Left lobe of liver (tissue), 2 donors: Measurements from ENCODE around the gene CDC42SE2. TPM values are rescaled to one million over a fixed set of nuclear protein-coding genes. Genes with fewer than 3 reads are reported as not detected.
"Not testable (repeated sequence)": the region's sequence is repeated elsewhere in the genome, so short reads cannot be mapped to it uniquely, and the experiment has no call there.

Source experiments
- ATAC-seq: fragments of 200-7000 bp; cut with Tn5 transposase; one replicate; pipeline ENCODE4 v1.9.1; 2020; ENCODE audit warnings: mild to moderate bottlenecking, moderate library complexity
- DNase-seq: peaks from one replicate; pipeline ENCODE4 v3.0.0-alpha.2; 2020; ENCODE audit warnings: low spot score
- total RNA-seq: library from RNA; stranded (reverse); gene quantifications from one replicate; pipeline ENCODE4 v1.2.1, GENCODE V29; 2021
- donor health status: DM: no; HTN: no; CAD: no; lungs with moderate emphysema.
- donor health status: DM: no; HTN: yes; CAD: no.

Gene CDC42SE2
- total RNA-seq, 1 donor from 2014 or later = 9.9 TPM

DNA sequence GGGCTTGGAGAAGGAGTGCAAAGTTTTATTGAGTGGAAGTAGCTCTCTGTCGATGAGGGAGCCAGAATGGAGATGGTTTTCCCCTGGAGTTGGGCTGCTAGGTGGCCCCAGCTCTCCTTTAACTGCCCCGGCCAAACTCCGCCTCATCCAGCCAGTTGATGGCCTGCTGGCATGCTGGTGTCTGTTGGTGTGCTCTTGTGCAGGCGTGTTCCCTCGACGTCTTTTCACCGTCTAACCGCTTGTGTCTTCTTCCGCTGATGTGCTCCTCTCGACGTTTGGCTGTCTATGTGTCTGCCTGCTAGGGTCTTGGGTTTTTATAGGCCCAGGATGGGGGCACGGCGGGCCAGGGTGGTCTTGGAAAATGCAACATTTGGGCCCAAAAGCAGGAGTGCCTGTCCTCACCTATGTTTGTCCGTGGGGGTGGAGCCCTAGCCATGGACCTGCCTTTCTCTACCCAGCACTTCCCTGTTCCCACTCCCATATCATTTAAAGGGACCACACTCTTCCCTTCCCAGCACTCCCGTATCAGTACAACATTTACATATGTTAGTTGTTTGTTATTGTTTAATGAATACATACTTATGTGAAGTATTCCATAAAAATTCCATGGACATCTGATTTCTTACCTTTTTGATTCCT is 97.9 kb downstream of the CDC42SE2 start:
- DNase-seq = no peak
- no peak for ATAC-seq

DNA sequence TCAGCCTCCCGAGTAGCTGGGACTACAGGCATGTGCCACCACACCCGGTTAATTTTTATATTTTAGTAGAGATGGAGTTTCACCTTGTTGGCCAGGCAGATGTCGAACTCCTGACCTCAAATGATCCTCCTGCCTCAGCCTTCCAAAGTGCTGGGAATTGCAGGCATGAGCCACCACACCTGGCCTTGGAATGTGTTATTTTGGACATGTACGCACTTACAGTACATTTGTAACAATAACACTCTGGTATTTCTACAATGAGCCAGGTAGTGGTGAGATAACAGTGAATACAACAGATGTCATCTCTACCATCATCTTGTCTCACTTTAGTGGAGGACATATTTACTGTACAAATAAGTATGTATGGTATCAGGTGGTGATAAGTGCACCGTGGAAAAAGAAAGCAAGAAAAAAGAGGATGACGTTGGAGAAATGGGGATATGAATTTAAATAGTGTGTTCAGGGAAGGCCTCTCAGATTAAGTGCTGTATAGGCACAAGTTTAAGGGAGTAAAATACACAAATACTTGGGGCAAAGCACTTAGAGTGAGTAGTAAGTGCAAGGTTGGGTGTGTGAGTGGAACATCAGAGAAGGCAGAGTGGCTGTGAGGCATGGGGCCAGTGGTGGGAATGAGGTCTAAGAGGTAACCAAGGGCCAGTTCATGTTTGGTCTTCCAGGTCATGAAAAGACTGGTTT is 100.1 kb downstream of the CDC42SE2 start:
- no peak for DNase-seq

DNA sequence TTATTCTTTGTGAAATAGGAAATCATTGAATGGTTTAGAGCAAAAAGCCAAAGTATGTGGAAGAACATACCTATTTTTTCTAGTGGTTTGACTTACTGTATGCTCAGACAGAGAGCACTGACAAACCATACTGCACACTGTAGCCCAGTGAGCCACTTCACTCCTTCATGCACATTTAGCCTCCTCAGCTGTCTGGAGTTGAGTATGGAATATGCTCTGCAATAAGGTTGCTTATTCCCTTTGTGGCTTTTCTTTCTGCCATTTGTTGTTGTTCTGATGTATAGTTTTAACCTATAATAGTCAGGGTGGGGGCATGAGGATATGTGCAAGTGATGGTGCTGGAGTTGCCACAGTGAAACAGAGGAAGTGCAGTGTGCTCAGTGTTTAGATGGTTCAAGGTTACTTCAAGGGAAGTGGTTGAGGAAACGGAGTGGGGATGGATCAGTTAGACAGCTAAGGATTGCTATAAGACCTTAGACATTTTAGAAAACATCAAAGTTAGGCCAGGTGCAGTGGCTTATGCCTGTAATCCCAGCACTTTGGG is 100.7 kb downstream of the CDC42SE2 start:
- ATAC-seq (peak; percentile 23), DNase-seq (no peak)

More for the DNA sequence above, 100.1 kb downstream of the CDC42SE2 start:
- ATAC-seq = no peak

DNA sequence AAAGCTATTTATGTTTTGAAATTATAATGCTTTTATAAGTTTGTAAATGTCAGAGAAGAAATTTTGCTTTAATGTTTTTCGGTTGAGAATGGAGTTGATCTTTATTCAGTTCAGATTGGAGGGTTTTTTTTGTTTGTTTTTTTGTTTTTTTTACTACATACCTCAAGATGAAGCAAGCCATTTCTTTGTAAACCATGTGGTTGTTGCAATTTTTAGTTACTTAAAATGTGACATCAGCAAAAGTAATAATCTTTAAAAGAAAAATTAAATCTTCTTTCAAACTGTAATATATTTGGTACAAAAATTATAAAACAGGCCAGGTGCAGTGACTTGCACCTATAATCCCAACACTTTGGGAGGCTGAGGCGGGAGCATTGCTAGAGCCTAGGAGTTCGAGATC is 102.6 kb downstream of the CDC42SE2 start:
- DNase-seq (no peak), ATAC-seq (no peak)

DNA sequence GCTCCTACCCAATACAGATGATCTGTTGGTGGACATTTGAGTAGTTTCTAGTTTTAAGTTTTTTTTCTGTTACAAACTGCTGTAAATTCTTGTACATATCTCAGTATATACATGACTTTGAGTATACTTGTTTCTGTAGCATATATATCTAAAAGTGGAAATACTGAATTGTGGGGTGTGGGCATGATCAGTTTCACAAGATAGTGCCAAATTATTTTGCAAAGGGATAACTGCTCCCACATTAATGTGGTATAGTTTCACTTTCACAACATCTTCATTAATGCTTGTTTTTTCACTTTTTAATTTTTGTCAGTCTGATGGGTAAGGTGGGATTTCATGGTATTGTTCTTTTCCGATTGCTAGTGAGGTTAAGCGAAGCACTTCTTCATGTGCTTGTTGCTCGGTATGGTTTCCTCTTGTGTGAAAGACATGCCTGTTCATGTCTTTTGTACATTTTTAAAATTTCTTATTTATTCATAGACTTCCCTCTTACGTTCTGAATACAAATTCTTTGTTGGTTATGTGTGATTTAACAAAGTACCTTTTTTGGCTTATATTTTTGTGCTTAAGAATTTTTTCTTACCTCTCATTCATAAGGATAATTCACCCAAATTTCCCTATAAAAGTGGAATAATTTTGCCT is 103.5 kb downstream of the CDC42SE2 start:
- ATAC-seq (no peak), DNase-seq (no peak)

DNA sequence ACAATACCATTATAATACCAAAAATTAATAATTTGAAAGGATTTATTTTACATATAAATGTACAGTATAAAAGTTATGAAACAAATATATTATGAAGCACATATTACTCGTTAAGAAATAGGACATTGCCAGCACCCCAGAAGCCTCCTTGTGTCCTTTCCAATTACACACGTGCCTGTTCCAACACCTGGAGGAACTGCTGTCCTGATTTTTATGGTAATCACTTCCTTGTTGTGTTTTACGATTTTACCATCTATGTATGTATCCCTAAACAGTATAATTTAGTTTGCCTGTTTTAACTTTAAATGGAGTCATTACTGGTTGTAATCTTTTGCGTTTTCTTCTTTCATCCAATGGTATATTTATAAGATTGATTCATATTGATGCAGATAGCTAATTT is 105.0 kb downstream of the CDC42SE2 start:
- DNase-seq (no peak), ATAC-seq (no peak)

DNA sequence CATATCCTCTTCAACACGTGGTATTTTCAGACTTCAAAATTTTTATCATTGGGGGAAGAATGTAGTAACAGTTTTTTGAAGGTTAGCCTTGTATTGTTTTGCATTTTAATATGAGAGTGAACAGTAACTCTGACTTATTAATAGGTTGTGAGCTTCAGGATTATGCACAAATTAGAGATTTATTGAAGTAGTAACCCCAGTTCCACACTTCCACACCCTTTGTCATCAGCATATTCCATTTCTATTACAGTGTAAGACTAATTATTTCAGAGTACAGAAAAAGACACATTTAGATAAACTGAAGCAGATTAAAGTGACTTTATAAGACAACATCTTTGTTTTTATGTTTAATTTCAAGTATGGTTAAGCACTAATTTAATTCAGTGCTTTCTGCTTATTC is 105.7 kb downstream of the CDC42SE2 start:
- no peak for ATAC-seq
- no peak for DNase-seq

DNA sequence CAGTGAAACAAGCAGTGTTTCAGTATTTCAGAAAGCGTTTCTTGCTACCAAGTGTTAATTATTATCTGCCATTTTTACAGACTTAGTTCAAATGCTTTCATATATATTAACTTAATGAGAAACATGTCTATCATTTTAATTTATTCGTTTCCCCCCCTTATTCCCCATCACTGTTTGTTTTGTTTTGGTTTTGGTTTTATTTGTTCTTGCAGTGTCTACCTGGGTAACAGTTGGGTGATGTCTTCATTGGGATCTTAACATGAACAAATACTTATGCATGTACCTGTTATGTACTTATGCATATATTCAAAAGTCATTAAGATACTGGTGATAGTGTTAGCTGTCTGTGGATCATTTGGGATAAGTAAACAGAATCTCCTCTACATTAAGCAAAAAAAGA is 108.0 kb downstream of the CDC42SE2 start:
- DNase-seq = no peak
- no peak for ATAC-seq

DNA sequence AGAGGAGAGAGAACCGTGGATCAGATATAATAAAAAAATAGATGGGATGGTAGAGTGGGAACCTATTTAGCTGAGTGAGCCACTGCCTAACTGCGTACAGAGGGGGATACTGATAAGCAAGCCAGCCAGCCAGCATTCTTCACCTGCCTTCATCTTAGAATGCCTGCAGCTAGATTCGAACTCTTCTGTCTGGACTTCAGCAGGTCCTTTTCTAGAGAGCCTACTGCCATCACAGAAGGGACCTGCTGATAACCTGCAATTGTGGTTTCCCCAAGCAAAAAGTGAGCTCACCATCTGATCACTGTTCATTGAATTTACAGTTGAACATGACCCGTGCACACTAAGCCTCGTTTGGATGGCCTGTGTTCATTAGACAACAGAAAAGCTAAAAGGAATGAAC is 109.4 kb downstream of the CDC42SE2 start:
- DNase-seq (no peak), ATAC-seq (no peak)

DNA sequence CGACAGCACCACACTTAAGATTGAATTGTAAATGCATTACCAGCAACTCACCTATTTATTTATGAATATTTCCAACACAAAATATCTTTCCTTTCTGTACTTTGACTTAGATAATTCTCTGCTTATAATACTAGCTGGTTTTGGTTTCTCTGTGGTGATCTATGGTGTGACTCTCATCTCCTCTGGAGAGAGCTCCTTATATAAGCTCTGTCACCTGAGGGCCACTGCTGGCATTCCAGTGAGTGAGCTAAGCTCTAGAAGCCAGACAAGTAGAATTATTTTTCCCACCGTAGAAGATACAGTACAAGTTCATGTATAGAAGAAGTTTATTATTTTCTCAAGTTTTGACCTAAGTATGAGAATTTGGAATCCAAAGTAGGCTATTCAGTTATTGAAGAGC is 111.5 kb downstream of the CDC42SE2 start:
- DNase-seq = no peak

DNA sequence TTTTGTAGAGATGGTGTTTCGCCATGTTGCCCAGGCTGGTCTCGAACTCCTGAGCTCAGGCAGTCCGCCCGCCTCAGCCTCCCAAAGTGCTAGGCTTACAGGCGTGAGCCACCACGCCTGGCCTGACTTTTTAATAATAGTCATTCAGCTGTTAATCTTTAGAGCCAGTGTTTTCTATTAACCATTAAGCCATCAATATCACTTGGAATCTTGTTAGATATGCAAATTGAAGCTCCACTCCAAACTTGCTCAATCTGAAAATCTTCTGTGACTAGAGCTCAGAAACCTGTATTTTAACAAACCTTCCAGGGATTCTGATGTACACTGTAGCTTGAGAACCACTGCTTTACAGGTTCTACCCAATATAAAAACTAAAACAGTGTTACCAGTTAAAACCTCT is 113.5 kb downstream of the CDC42SE2 start:
- DNase-seq = no peak
- ATAC-seq = no peak

More for the DNA sequence above, 111.5 kb downstream of the CDC42SE2 start:
- peak; percentile 44 for ATAC-seq

DNA sequence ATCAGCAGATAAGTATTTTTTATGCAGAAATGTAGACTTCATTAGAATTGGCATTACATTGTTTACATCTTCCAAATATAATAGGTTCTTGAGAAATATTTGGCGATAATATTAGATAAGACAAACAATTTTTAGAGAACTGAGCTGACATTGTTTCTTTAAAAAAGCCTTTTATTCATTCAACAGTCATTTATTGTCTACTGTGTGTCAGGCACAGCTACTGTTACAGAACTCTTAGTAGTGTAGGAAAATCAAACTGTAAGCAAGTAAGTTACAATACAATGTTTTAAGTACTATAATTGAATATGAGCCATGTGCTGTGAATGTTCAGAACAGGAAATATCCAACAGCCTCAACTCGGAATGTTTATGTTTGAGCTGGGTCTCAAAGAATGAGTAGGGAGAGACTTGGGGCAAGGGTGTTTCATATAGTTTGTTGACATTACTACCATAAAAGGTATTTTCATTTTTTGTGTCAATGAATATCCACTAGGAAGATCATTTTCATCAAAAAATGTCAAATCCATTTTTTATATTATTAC is 114.0 kb downstream of the CDC42SE2 start:
- ATAC-seq = no peak

DNA sequence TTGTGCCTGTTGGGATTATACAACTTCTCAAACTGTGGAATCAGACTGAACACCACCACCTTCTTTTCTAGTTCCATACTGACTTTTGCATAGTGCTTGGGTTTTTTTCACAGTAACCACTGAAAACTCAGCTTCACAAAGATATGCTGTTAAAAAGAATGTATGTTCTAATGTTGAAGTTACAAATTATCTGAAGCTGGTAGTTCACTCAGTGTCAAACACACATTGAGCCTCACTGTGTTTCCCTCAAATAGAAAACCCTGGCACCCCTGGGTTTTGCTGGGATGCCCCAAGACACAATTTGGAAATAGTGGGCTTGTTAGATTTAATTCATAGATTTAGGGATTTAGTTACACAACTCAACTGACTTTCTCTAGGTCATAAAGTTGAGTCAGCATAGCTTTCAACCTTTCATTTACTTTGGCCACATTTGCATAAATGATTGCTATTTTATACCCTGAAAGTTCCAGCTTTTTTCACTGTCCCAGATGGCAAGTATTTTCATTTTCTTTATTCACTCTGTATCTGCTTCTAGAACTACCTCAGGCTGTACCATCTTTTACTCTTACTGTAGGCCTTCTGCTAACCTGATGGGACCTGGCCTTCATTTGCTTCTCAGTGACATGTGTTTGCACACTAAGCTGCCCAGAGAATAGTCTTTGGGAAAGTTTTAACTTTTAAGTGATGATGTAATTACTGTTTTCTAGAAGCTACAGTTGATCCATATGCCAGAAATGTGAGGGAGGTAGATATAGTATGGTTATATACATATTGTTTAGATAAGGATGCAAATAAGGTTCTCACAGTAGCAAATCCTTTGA is 115.1 kb downstream of the CDC42SE2 start:
- no peak for DNase-seq
- no peak for ATAC-seq

More for the DNA sequence above, 114.0 kb downstream of the CDC42SE2 start:
- no peak for DNase-seq

DNA sequence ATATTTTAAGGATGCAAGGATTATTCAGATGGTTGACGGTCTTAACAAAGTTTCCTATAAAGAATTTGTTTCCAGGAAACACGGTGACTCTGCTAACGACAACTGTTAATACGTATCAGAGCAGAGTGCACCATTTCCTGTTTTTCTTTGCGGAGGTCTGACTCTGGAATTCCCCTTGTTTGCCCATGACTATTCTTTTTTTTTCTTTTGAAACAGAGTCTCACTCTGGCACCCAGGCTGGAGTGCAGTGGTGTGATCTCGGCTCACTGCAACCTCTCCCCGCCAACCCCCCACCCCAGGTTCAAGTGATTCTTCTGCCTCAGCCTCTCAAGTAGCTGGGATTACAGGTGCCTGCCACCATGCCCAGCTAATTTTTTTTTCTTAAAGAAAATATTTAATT is 115.9 kb downstream of the CDC42SE2 start:
- ATAC-seq = peak; percentile 39
- no peak for DNase-seq

DNA sequence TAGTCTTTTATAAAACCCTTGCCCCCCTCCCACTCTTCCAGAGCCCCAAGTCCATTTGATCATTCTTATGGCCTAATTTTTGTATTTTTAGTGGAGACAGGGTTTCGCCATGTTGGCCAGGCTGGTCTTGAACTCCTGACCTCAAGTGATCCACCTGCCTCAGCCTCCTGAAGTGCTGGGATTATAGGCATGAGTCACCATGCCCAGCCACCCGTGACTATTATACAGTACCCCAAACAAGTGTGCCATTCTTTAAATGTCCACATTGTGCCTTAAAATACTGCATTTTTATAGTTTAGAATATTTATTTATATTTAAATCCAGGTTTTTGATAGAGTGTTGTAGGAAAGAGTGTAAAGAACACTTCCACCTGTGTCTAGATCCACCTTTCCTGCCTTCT is 116.4 kb downstream of the CDC42SE2 start:
- not testable (repeated sequence) for ATAC-seq, DNase-seq

DNA sequence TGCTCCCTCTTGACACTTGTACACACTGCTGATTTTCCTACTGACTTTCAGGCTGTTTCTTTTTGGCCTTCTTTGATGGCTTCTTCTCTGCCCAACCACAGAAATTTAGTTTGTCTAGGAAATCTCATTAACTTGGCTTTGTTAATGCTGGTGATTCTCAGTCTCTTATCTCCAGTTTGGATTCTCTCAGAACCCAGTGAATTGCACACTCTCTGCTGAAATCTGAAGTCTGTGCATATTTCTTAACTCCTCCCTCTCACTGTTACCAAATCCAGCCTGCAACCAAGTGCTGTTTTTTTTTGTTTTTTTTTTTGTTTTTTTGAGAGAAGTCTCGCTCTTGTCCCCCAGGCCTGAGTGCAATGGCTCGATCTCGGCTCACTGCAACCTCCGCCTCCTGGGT is 117.2 kb downstream of the CDC42SE2 start:
- ATAC-seq (peak; percentile 21), DNase-seq (no peak)

DNA sequence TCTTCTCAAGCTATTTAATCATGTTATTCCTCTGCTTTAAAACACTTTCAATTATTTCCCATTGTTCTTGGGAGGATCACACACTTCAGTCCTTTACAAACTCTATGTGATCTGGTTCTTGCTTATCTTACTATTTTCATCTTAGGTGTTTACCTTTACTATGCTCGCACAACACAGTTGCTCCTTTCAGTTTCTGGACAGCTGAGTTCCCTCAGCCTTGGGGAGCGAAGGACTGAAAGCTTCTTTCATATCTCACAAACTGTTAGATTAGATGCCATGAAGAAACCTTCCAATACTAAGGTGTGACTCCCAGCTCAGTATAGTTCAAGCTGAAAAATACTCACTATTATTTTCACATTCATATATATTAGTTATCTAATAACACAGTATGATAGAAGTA is 117.9 kb downstream of the CDC42SE2 start:
- ATAC-seq = no peak
- no peak for DNase-seq

DNA sequence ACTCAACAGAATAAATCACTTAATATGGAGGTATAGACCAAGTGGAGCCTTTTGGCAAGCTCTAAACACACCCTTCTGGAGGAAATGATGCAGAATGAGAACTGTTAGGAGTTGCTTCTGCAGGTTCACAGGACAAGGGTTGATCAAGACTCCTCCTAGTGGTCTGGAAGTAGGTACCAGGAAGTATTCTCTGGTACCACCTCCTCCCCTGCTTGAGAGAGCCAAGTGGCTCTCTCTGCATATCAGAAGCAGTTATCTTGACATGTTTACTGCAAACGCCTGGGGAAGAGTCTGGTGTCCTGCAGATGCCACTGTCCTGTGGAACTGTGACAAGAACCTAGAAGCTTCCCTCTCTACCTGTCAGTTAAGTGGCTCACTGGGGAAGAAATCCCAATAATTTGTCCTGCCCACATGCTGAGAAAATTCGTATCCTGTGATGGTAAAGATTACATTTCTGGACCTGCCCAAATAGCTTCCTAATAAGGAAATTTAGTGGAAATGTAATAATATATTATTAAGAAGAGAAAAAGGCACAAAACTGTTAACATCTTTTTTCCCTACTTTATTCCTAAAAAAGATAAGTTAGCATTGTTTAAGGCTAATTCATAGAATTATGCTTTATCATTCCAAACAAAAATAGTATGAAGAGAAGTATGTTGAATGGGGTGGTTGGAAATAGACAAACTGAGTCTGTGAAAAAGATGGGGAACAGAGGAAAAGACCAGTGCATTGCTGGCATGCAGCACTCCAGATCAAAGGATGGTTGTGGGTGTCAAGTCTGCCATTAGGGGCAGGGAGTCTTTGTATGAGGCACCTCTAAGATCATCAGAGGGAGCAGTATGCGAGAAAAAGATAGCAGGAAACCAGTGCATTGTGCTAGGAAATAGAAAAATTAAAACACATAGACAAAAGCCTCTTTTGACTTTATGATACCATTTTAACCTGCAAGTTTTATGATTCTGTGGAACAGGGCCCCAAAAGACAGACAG is 118.8 kb downstream of the CDC42SE2 start:
- ATAC-seq (peak; percentile 65), DNase-seq (no peak)

DNA sequence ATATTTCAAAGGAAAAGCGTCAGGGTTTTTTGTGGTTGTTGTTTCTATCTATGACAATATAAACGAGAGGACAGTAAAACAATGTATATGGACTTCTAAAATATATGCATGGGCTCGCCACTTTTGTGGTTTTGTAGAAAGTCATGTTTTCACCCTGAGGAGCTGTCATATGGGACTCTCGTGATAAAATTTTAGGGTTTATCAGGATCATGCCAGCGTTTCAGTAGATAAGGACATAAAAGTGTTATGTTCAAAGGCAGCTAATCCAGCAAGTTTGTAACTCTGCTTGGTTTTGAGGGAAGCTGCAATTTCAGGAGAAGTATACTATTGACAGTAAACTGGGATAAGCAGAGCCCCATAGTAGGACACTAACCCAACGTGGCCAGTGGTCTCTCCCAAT is 120.3 kb downstream of the CDC42SE2 start:
- no peak for ATAC-seq
- DNase-seq = no peak
